SK-N-SH treated with all-trans-retinoic acid at 6 μM for 48 hours (cell line): ENCODE data around the gene EAPP.
"Not testable (repeated sequence)": the region's sequence is repeated elsewhere in the genome, so short reads cannot be mapped to it uniquely, and the experiment has no call there.

Source experiments
- ATAC-seq: fragments of 200-7000 bp; cut with Tn5 transposase; 3 replicates; pipeline ENCODE4 v1.9.1; 2020; ENCODE audit warnings: mild to moderate bottlenecking, moderate library complexity
- ARNTL ChIP-seq: fragments of 450-650 bp; formaldehyde crosslinking; IDR thresholded peaks from 2 replicates; pipeline ENCODE4 v1.5.0; 2020; ENCODE audit warnings: low read depth, mild to moderate bottlenecking, moderate library complexity, borderline replicate concordance
- BACH2 ChIP-seq: fragments of 250-450 bp; sonication (Bioruptor Pico); IDR thresholded peaks from 2 replicates; pipeline ENCODE4 v1.9.0; 2021; ENCODE audit warnings: mild to moderate bottlenecking, borderline replicate concordance
- CSDC2 ChIP-seq: fragments of 250-450 bp; sonication (Bioruptor Pico); IDR thresholded peaks from 2 replicates; pipeline ENCODE4 v1.5.0; 2020; ENCODE audit warnings: mild to moderate bottlenecking, moderate library complexity
- ESRRG ChIP-seq: fragments of 250-450 bp; sonication (Bioruptor Pico); IDR thresholded peaks from 2 replicates; pipeline ENCODE4 v1.6.1; 2021; ENCODE audit warnings: mild to moderate bottlenecking
- GLIS3 ChIP-seq: fragments of 250-450 bp; sonication (Bioruptor Pico); IDR thresholded peaks from 2 replicates; pipeline ENCODE4 v1.5.0; 2020; ENCODE audit warnings: mild to moderate bottlenecking, moderate library complexity
- ISL1 ChIP-seq: fragments of 250-450 bp; sonication (Bioruptor Pico); IDR thresholded peaks from 2 replicates; pipeline ENCODE4 v2.1.2; 2022; ENCODE audit warnings: mild to moderate bottlenecking, moderate library complexity
- OSR1 ChIP-seq: fragments of 250-450 bp; sonication (Bioruptor Pico); IDR thresholded peaks from 2 replicates; pipeline ENCODE4 v1.8.0; 2022; ENCODE audit warnings: moderate library complexity, mild to moderate bottlenecking, inconsistent platforms
- RARB ChIP-seq: fragments of 250-450 bp; sonication (Bioruptor Pico); IDR thresholded peaks from 2 replicates; pipeline ENCODE4 v1.8.0; 2021; ENCODE audit warnings: mild to moderate bottlenecking, moderate library complexity
- TCF4 ChIP-seq: fragments of 250-450 bp; sonication (Bioruptor Pico); IDR thresholded peaks from 2 replicates; pipeline ENCODE4 v1.8.0; 2021; ENCODE audit warnings: mild to moderate bottlenecking, moderate library complexity, borderline replicate concordance
- TOX ChIP-seq: fragments of 250-450 bp; sonication (Bioruptor Pico); IDR thresholded peaks from 2 replicates; pipeline ENCODE4 v1.8.0; 2021; ENCODE audit warnings: mild to moderate bottlenecking, moderate library complexity, borderline replicate concordance
- ZC3H10 ChIP-seq: fragments of 250-450 bp; sonication (Bioruptor Pico); IDR thresholded peaks from 2 replicates; pipeline ENCODE4 v1.5.1; 2021; ENCODE audit warnings: mild to moderate bottlenecking, moderate library complexity
- ZFP30 ChIP-seq: fragments of 450-650 bp; formaldehyde crosslinking; IDR thresholded peaks from 2 replicates; pipeline ENCODE4 v1.5.0; 2022; ENCODE audit warnings: mild to moderate bottlenecking, moderate library complexity
- ZNF70 ChIP-seq: fragments of 450-650 bp; formaldehyde crosslinking; IDR thresholded peaks from 2 replicates; pipeline ENCODE4 v1.5.0; 2020; ENCODE audit warnings: mild to moderate bottlenecking, moderate library complexity
- ZNF8 ChIP-seq: fragments of 450-650 bp; formaldehyde crosslinking; IDR thresholded peaks from 2 replicates; pipeline ENCODE4 v1.5.0; 2020; ENCODE audit warnings: mild to moderate bottlenecking, moderate library complexity
- TF ChIP-seq, protein P1 (sequence below): fragments of 250-450 bp; sonication (Bioruptor Pico); IDR thresholded peaks from 2 replicates; pipeline ENCODE4 v1.5.1; 2020; ENCODE audit warnings: low read depth, mild to moderate bottlenecking, moderate library complexity
- TF ChIP-seq, protein P2 (sequence below): fragments of 250-450 bp; sonication (Bioruptor Pico); IDR thresholded peaks from 2 replicates; pipeline ENCODE4 v1.8.0; 2021; ENCODE audit warnings: low read depth, mild to moderate bottlenecking, moderate library complexity, borderline replicate concordance
- TF ChIP-seq, protein P3 (sequence below): fragments of 250-450 bp; sonication (Bioruptor Pico); IDR thresholded peaks from 2 replicates; pipeline ENCODE4 v1.5.1; 2021; ENCODE audit warnings: mild to moderate bottlenecking, moderate library complexity
- TF ChIP-seq, protein P4 (sequence below): fragments of 250-450 bp; sonication (Bioruptor Pico); IDR thresholded peaks from 2 replicates; pipeline ENCODE4 v1.8.0; 2020; ENCODE audit warnings: mild to moderate bottlenecking, moderate library complexity, borderline replicate concordance

Gene EAPP

DNA sequence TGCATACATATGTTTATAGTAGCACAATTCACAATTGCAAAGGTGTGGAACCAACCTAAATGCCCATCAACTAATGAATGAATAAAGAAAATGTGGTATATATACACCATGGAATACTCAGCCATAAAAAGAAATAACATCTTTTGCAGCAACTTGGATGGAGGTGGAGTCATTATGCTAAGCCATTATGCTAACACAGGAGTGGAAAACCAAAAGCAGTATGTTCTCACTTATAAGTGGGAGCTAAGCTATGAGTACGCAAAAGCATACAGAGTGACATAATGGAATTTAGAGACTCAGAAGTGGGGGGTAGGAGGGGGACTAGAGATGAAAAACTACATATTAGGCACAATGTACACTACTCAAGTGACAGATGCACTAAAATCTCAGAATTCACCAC is 61.2 kb downstream of the EAPP start:
- TF ChIP-seq ISL1 (CRISPR knock-in tag): no peak
- no peak for TF ChIP-seq ZNF70 (CRISPR knock-in tag)
- TF ChIP-seq OSR1: no peak
- TF ChIP-seq RARB (CRISPR knock-in tag): no peak
- no peak for TF ChIP-seq ZC3H10 (CRISPR knock-in tag)
- TF ChIP-seq, protein P1, sequence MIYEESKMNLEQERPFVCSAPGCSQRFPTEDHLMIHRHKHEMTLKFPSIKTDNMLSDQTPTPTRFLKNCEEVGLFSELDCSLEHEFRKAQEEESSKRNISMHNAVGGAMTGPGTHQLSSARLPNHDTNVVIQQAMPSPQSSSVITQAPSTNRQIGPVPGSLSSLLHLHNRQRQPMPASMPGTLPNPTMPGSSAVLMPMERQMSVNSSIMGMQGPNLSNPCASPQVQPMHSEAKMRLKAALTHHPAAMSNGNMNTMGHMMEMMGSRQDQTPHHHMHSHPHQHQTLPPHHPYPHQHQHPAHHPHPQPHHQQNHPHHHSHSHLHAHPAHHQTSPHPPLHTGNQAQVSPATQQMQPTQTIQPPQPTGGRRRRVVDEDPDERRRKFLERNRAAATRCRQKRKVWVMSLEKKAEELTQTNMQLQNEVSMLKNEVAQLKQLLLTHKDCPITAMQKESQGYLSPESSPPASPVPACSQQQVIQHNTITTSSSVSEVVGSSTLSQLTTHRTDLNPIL (CRISPR knock-in tag): no peak
- TF ChIP-seq TCF4 (CRISPR knock-in tag): no peak
- TF ChIP-seq CSDC2 (CRISPR knock-in tag): no peak
- no peak for TF ChIP-seq ESRRG (CRISPR knock-in tag)
- no peak for ATAC-seq

DNA sequence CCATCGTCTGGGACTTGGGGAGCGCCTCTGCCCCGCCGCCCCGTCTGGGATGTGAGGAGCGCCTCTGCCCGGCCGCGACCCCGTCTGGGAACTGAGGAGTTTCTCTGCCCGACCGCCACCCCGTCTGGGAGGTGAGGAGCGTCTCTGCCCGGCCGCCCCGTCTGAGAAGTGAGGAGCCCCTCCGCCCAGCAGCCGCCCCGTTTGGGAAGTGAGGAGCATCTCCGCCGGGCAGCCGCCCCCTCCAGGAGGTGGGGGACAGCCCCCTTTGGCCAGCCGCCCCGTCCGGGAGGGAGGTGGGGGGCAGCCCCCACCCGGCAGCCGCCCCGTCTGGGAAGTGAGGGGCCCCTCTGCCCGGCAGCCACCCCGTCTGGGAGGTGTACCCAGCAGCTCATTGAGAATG is 63.5 kb downstream of the EAPP start:
- not testable (repeated sequence) for ATAC-seq

DNA sequence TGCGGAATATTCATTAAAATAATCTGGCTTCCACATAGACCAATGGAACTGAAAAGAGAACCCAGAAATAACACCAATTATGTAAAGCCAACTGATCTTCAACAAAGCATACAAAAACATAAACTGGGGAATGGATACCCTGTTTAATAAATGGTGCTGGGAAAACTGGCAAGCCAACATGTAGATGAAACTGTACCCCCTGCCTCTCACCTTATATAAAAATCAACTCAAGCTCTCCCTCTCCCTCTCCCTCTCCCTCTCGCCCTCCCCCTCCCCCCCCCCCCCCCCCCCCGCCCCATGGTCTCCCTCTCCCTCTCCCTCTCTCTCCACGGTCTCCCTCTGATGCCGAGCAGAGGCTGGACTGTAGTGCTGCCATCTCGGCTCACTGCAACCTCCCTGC is 64.3 kb downstream of the EAPP start:
- TF ChIP-seq, protein P2, sequence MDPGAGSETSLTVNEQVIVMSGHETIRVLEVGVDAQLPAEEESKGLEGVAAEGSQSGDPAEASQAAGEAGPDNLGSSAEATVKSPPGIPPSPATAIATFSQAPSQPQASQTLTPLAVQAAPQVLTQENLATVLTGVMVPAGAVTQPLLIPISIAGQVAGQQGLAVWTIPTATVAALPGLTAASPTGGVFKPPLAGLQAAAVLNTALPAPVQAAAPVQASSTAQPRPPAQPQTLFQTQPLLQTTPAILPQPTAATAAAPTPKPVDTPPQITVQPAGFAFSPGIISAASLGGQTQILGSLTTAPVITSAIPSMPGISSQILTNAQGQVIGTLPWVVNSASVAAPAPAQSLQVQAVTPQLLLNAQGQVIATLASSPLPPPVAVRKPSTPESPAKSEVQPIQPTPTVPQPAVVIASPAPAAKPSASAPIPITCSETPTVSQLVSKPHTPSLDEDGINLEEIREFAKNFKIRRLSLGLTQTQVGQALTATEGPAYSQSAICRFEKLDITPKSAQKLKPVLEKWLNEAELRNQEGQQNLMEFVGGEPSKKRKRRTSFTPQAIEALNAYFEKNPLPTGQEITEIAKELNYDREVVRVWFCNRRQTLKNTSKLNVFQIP (CRISPR knock-in tag): no peak
- TF ChIP-seq, all 23 proteins: peak for 0
- no peak for ATAC-seq

DNA sequence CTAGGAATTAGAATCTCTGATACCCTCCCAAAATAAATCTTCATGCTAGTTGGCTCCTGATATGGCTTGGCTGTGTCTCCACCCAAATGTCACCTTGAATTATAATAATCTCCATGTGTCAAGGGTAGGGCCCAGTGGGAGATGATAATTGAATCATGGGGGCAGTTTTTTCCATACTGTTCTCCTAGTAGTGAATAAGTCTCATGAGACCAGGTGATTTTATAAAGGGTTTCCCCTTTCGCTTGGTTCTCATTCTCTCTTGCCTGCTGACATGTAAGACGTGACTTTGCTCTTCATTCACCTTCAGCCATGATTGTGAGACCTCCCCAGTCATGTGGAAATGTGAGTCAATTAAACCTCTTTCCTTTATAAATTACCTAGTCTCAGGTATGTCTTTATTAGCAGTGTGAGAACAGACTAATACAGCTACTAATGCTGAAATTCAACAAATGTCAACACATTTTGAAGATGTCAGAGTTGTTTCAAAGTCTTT is 65.3 kb downstream of the EAPP start:
- TF ChIP-seq, protein P1 (CRISPR knock-in tag): no peak
- TF ChIP-seq ZNF8 (CRISPR knock-in tag) (no peak), RARB (CRISPR knock-in tag) (no peak), ISL1 (CRISPR knock-in tag) (no peak), ZC3H10 (CRISPR knock-in tag) (no peak), TOX (CRISPR knock-in tag) (no peak), ARNTL (no peak), ZFP30 (no peak), OSR1 (no peak)
- TF ChIP-seq, protein P3, sequence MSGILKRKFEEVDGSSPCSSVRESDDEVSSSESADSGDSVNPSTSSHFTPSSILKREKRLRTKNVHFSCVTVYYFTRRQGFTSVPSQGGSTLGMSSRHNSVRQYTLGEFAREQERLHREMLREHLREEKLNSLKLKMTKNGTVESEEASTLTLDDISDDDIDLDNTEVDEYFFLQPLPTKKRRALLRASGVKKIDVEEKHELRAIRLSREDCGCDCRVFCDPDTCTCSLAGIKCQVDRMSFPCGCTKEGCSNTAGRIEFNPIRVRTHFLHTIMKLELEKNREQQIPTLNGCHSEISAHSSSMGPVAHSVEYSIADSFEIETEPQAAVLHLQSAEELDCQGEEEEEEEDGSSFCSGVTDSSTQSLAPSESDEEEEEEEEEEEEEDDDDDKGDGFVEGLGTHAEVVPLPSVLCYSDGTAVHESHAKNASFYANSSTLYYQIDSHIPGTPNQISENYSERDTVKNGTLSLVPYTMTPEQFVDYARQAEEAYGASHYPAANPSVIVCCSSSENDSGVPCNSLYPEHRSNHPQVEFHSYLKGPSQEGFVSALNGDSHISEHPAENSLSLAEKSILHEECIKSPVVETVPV: no peak
- TF ChIP-seq, protein P4, sequence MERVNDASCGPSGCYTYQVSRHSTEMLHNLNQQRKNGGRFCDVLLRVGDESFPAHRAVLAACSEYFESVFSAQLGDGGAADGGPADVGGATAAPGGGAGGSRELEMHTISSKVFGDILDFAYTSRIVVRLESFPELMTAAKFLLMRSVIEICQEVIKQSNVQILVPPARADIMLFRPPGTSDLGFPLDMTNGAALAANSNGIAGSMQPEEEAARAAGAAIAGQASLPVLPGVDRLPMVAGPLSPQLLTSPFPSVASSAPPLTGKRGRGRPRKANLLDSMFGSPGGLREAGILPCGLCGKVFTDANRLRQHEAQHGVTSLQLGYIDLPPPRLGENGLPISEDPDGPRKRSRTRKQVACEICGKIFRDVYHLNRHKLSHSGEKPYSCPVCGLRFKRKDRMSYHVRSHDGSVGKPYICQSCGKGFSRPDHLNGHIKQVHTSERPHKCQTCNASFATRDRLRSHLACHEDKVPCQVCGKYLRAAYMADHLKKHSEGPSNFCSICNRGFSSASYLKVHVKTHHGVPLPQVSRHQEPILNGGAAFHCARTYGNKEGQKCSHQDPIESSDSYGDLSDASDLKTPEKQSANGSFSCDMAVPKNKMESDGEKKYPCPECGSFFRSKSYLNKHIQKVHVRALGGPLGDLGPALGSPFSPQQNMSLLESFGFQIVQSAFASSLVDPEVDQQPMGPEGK (CRISPR knock-in tag): no peak
- ATAC-seq: no peak

DNA sequence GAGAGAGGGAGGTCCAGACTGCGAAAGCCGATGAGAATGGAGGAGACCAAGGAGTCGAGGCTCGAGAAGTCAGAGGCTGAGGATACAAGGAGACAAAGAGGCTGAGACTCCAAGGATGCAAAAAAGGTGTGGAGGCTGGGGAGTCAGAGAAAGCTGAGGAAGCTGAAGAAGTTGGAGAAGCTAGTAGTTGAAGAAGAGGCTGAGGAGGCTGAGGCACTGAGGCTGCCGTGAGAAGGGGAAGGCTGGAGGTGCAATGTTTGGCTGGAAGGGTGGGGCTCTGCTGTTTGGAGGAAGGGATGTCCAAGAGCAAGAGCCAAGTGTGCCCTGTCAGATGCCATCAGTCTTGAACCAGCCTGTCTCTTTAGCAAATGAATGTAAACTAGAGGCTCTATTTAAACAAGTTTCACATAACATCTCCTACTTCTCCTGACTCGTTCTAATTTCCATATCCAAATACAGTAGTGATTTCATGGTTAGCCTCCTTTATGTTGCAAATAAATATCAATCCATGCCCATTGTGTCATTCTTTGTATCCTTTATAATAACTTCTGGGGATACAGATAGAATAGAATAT is 66.7 kb downstream of the EAPP start:
- TF ChIP-seq, protein P3: no peak
- TF ChIP-seq, protein P1 (CRISPR knock-in tag): no peak
- TF ChIP-seq RARB (CRISPR knock-in tag) (no peak), ZNF8 (CRISPR knock-in tag) (no peak), BACH2 (no peak), ESRRG (CRISPR knock-in tag) (no peak), CSDC2 (CRISPR knock-in tag) (no peak), ARNTL (no peak), GLIS3 (CRISPR knock-in tag) (no peak), TOX (CRISPR knock-in tag) (no peak), ZNF70 (CRISPR knock-in tag) (no peak), ZFP30 (no peak)
- TF ChIP-seq, protein P4 (CRISPR knock-in tag): no peak
- TF ChIP-seq, all 23 proteins: peak for 0
- no peak for ATAC-seq
